HG03280 (cell line): ENCODE data around the gene RPL10.
"Not testable (repeated sequence)": the region's sequence is repeated elsewhere in the genome, so short reads cannot be mapped to it uniquely, and the experiment has no call there.

Source experiments
- ATAC-seq: cut with Tn5 transposase; IDR thresholded peaks from one replicate; pipeline ENCODE4 v1.9.1; 2021; ENCODE audit warnings: mild to moderate bottlenecking, moderate library complexity; ENCODE audit not compliant: unreplicated experiment

RPL10 gene

GRCh38 chrX:154375156-154375504, 23.0 kb upstream of the RPL10 start:
- ATAC-seq = no peak

- no peak for ATAC-seq
These were observed 21.4 kb upstream of the RPL10 start for GRCh38 chrX:154376774-154377173.

- ATAC-seq = peak; percentile 5
These were observed 19.9 kb upstream of the RPL10 start for GRCh38 chrX:154378059-154378798.

- ATAC-seq = peak; percentile 79
These were observed 19.2 kb upstream of the RPL10 start, which contains the start of gene EMD for GRCh38 chrX:154378799-154379568. TSS of gene EMD (plus strand) at chrX:154379295. CDS start at chrX:154379485, 190 bp downstream.

GRCh38 chrX:154379569-154379951, 18.6 kb upstream of the RPL10 start:
- ATAC-seq = peak; percentile 0

GRCh38 chrX:154380153-154380552, 18.0 kb upstream of the RPL10 start:
- no peak for ATAC-seq

- no peak for ATAC-seq
These were observed 17.4 kb upstream of the RPL10 start for GRCh38 chrX:154380787-154381186.

- no peak for ATAC-seq
These were observed 16.9 kb upstream of the RPL10 start for GRCh38 chrX:154381271-154381670.

GRCh38 chrX:154382483-154383069, 15.6 kb upstream of the RPL10 start:
- no peak for ATAC-seq

- no peak for ATAC-seq
These were observed 14.6 kb upstream of the RPL10 start for GRCh38 chrX:154383359-154384283.

- no peak for ATAC-seq
These were observed 13.8 kb upstream of the RPL10 start for GRCh38 chrX:154384284-154384892.

GRCh38 chrX:154388094-154388493, 10.1 kb upstream of the RPL10 start:
- ATAC-seq = peak; percentile 34

GRCh38 chrX:154388649-154389048, 9.5 kb upstream of the RPL10 start:
- not testable (repeated sequence) for ATAC-seq

GRCh38 chrX:154389812-154390747, 8.1 kb upstream of the RPL10 start:
- ATAC-seq = peak; percentile 79

- not testable (repeated sequence) for ATAC-seq
These were observed 1.8 kb upstream of the RPL10 start for GRCh38 chrX:154396363-154396762.

- ATAC-seq = peak; percentile 53
These were observed 947 bp upstream of the RPL10 start for GRCh38 chrX:154396973-154397887.

- peak; percentile 25 for ATAC-seq
These were observed 720 bp downstream of the RPL10 start for GRCh38 chrX:154398668-154399526.
